Mesothelial cell of epicardium (in vitro differentiated cells): ENCODE results near the gene DENND1B. TPM values are rescaled to one million over a fixed set of nuclear protein-coding genes. Genes with fewer than 3 reads are reported as not detected.

ENCODE experiments used
- DNase-seq, 2 experiments: peaks; one replicate each; pipeline ENCODE4 v3.0.0; 2021; ENCODE audit warnings: low spot score in 2 of 2; ENCODE audit not compliant: unreplicated experiment in 2 of 2
- H3K27ac Mint-ChIP-seq: 2 replicates; pipeline ENCODE4 v1.8.0; 2021; ENCODE audit warnings: mixed read lengths
- H3K27me3 Mint-ChIP-seq: 2 replicates; pipeline ENCODE4 v1.8.0; 2021; ENCODE audit warnings: low read depth, mixed read lengths
- H3K36me3 Mint-ChIP-seq: 2 replicates; pipeline ENCODE4 v1.8.0; 2021; ENCODE audit warnings: mixed read lengths
- H3K4me1 Mint-ChIP-seq: 2 replicates; pipeline ENCODE4 v1.8.0; 2021; ENCODE audit warnings: mixed read lengths
- H3K4me3 Mint-ChIP-seq: 2 replicates; pipeline ENCODE4 v1.8.0; 2021; ENCODE audit warnings: mild to moderate bottlenecking, moderate library complexity, mixed read lengths
- H3K9me3 Mint-ChIP-seq: 2 replicates; pipeline ENCODE4 v1.8.0; 2021; ENCODE audit warnings: mixed read lengths
- total RNA-seq: library from RNA; stranded (reverse); gene quantifications from 3 replicates; pipeline ENCODE4 v1.2.1, GENCODE V29; 2021
- TF ChIP-seq, protein P1 (sequence below): fragments of 200-600 bp; sonication (generic); IDR thresholded peaks from one replicate; pipeline ENCODE4 v1.5.0; 2021; ENCODE audit warnings: antibody characterized with exemption; ENCODE audit not compliant: unreplicated experiment

The DENND1B gene
- total RNA-seq, 1 donor from 2014 or later = 27.9 TPM

DNA sequence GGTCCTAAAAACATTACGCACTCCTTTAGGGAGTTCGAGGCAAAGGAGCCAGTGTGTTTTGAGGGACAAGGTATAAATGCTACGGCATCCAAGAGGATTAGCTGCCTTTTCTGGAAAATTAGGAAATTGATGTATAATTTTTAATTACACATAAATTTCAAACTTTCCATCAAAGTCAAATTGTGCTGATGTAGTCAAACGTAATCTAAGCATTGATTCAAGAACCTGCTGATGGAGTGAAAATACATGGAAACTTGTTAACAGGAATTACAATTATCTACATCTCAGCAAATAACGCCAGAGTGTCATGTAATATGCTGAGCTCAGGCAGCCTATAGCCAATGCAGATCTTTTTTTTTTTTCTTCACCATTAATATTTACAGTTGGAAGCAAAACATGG lies 312.7 kb downstream of the DENND1B start:
- no peak overlapping the region for H3K27ac Mint-ChIP-seq
- DNase-seq = no peak
- no peak overlapping the region for H3K4me3 Mint-ChIP-seq
- peaks cover 46% of the 10 kb centered on the region for H3K4me1 Mint-ChIP-seq
- TF ChIP-seq, protein P1, sequence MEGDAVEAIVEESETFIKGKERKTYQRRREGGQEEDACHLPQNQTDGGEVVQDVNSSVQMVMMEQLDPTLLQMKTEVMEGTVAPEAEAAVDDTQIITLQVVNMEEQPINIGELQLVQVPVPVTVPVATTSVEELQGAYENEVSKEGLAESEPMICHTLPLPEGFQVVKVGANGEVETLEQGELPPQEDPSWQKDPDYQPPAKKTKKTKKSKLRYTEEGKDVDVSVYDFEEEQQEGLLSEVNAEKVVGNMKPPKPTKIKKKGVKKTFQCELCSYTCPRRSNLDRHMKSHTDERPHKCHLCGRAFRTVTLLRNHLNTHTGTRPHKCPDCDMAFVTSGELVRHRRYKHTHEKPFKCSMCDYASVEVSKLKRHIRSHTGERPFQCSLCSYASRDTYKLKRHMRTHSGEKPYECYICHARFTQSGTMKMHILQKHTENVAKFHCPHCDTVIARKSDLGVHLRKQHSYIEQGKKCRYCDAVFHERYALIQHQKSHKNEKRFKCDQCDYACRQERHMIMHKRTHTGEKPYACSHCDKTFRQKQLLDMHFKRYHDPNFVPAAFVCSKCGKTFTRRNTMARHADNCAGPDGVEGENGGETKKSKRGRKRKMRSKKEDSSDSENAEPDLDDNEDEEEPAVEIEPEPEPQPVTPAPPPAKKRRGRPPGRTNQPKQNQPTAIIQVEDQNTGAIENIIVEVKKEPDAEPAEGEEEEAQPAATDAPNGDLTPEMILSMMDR = no peak
- no peaks in the 10 kb centered on the region for H3K36me3 Mint-ChIP-seq
- H3K27me3 Mint-ChIP-seq = no peaks in the 10 kb centered on the region
- no peaks in the 10 kb centered on the region for H3K9me3 Mint-ChIP-seq

Other genes starting within 250 kb of the DENND1B start
- gene C1orf53, start 127.2 kb upstream of the DENND1B start, total RNA-seq = 3.8 to 4.6 TPM (median 4.3 TPM) in 3 replicates
- gene LHX9, start 141.9 kb upstream of the DENND1B start, total RNA-seq = 5.8 to 6.8 TPM (median 6.2 TPM) in 3 replicates